GM06990 (cell line): ENCODE data around the gene AGAP1.

Experiments used
- DNase-seq: peaks from one replicate; pipeline ENCODE4 v3.0.0-alpha.2; 2011; ENCODE audit not compliant: insufficient read length; ENCODE audit errors: extremely low read depth
- H3K27me3 ChIP-seq: replicated peaks from 2 replicates; pipeline ENCODE4 v1.6.0; 2011; ENCODE audit warnings: low read length; ENCODE audit not compliant: control insufficient read depth, insufficient read depth
- H3K36me3 ChIP-seq: 2 replicates; pipeline ENCODE4 v1.5.1; 2011; ENCODE audit warnings: low read length; ENCODE audit not compliant: control insufficient read depth, insufficient read depth
- H3K4me3 ChIP-seq: replicated peaks from 2 replicates; pipeline ENCODE4 v1.5.1; 2011; ENCODE audit warnings: low read depth, mild to moderate bottlenecking, control low read depth, low read length
- CTCF ChIP-seq: IDR thresholded peaks from 2 replicates; pipeline ENCODE4 v1.5.1; 2011; ENCODE audit warnings: low read length, control low read depth, mild to moderate bottlenecking, inconsistent platforms; ENCODE audit not compliant: insufficient read depth, poor library complexity, severe bottlenecking

Gene AGAP1

GRCh38 chr2:236168110-236169080 is 674.6 kb downstream of the AGAP1 start, which contains the start of gene GBX2:
Gene GBX2 (minus strand): TSS chr2:236168386. CDS start chr2:236167971, 415 bp downstream.
- peaks cover 1% of the 10 kb centered on the region; the same call in 1 of the 2 replicates for H3K27me3 ChIP-seq
- TF ChIP-seq CTCF = no peak
- H3K36me3 ChIP-seq = no peaks in the 10 kb centered on the region
- H3K4me3 ChIP-seq = no peak within 1 kb of the TSS
- DNase-seq = no peak

- Histone ChIP-seq H3K36me3 (no peaks in the 10 kb centered on the region), H3K4me3 (no peak overlapping the region), H3K27me3 (peaks cover 1% of the 10 kb centered on the region; the same call in 1 of the 2 replicates)
- DNase-seq = no peak
- no peak for TF ChIP-seq CTCF
Measured at GRCh38 chr2:236169151-236169721, 675.4 kb downstream of the AGAP1 start.

GRCh38 chr2:236169741-236170589 is 676.1 kb downstream of the AGAP1 start:
- peaks cover 1% of the 10 kb centered on the region; the same call in 1 of the 2 replicates for H3K27me3 ChIP-seq
- no peak for DNase-seq
- no peak overlapping the region for H3K4me3 ChIP-seq
- no peak for TF ChIP-seq CTCF
- no peaks in the 10 kb centered on the region for H3K36me3 ChIP-seq

GRCh38 chr2:236170590-236171165 is 676.8 kb downstream of the AGAP1 start:
- Histone ChIP-seq H3K27me3 (peaks cover 1% of the 10 kb centered on the region), H3K36me3 (no peaks in the 10 kb centered on the region), H3K4me3 (no peak overlapping the region)
- DNase-seq = no peak
- TF ChIP-seq CTCF = no peak

- no peaks in the 10 kb centered on the region; the same call in none of the 2 replicates for H3K27me3 ChIP-seq
- DNase-seq = no peak
- H3K36me3 ChIP-seq = no peaks in the 10 kb centered on the region
- TF ChIP-seq CTCF = no peak
- H3K4me3 ChIP-seq = no peak overlapping the region
Measured at GRCh38 chr2:236171181-236171679, 677.4 kb downstream of the AGAP1 start.
